ENCODE results near the gene SMC3.

SMC3 gene

DNA sequence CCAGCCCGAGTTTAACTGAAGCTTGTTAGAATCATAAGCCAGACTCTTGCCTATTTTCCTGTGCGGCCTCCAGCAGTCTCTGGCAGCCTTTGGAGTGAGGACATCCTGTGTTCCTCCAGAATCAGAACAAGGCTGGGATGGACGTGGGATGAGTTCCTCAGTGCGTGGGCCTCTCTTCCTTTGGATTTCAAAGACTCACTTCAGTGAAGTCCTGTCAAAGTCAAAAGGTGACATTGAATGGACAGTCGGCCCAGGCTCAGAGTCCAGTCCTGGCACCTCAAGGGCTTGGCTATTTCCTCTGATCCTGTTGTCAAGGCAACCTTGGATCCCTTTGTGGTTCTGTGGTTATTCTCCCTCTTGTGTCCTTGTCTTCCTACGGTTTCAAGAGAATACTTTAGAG, 21.4 kb upstream of the SMC3 start:
- no peak for DNase-seq

- DNase-seq: no peak
Observed at GRCh38 chr10:110546499-110547110, 20.9 kb upstream of the SMC3 start.

- DNase-seq: peak; percentile 51
Observed at GRCh38 chr10:110547139-110547761, 20.2 kb upstream of the SMC3 start.

DNA sequence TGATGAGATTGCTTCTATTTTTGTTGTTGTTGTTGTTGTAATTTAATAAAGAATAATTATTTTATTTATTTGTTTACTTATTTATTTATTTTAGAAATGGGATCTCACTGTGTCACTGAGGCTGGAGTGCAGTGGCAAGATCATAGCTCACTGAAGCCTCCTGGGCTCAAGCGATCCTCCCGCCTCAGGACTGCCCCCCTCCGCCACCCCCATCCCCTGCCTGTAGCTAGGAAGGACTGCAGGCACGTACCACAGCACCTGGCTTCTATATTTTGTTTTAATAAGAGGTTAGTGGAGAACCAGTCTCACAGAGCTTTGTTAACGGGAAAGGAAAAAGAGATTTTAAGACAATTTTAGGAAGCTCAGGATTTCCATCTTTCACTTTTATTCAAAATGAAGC, 19.5 kb upstream of the SMC3 start:
- no peak for DNase-seq

DNA sequence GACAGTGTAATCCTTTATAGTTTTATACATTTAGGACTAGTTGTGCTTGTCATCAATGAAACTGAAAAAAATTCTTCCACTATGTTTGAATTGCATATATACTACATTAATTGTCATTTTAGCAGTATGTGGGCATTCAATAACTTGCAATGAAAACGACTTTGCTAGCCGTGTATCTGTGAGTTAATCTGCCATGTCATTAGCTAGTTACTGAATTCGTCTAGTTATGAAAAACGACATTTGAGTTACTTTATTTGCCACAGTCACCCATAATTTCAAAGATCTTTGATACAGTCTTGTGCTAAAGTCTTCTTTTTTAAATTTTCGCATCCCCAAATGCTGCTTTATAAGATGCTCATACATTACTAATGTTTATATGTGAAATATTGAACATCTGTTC, 18.3 kb upstream of the SMC3 start:
- DNase-seq: no peak

- no peak for DNase-seq
Observed at GRCh38 chr10:110553905-110554304, 13.6 kb upstream of the SMC3 start.

DNA sequence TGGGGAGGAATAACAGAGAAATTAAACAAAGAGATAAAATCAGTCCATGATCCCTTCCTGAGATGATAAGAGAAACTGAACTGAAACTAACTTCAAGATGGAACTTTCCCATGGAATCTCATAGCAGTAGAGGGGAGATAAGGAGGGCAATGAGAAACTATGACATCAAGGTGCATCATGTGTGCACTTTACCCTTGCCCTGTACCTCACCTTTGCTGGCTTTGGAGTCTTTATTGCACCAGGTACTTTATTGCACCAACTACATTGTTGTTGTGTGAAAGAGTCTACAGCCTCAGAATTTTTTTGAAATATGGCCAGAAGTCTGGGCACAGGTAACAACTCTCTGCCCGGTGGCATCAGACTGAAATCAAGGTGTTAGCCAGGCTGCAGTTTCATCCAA, 11.2 kb upstream of the SMC3 start:
- no peak for DNase-seq

DNA sequence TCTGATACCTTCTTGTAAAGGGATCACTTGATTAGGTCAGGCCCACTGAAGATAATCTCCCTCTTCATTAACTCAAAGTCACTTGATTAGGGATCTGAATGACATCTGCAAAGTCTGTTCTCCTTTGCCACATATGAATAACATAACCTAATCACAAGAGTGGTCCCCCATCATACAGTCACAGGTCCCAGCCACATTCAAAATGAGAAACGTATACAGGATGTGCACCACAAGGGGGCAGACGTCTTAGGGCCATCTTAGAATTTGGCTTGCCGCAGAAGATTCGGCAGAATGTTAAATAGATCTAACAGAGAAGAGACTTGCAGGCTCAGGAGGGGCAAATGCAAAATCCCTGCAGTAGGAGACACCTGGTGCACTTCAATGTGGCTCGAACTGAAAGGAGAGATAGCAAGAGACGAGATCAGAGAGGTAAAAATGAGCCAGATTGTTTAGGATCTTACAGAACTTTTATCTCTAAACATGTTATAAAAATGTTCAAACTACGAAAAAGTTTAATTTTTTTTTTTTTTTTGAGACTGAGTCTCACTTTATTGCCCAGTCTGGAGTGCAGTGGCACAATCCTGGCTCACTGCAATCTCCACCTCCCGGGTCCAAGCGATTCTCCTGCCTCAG, 10.4 kb upstream of the SMC3 start:
- DNase-seq: peak; percentile 25

DNA sequence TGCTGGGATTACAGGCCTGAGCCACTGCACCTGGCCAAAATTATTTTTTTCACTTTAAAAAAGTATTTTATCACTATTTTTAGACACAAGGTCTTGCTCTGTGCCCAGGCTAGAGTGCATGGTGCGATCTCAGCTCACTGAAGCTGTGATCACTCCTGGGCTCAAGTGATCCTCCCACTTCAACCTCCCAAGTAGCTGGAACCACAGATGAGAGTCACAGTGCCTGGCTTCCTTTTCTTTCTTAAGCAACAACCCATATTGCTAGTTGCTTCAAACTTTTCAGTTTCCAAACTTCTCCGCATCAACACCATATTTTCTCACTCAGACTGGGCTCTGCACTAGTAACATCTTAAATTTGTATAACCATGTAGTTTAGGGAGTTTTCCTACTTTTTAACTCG, 9.5 kb upstream of the SMC3 start:
- peak; percentile 58 for DNase-seq

DNA sequence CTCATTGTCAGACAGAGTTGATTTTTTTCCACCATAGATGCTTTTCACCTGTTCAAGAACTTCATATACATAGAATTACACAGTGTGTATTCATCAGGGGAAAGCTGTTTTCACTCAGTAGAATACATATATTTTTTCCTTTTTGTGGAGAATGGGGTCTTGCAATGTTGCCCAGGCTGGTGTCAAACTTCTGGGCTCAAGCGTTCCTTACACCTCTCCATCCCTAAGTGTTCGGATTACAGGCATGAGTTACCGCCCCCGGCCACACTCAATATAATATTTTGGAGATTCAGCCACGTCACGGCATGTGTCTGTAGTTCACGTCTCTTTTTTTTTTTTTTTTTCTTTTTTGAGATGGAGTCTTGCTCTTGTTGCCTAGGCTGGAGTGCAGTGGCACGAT, 7.5 kb upstream of the SMC3 start:
- no peak for DNase-seq

- DNase-seq: no peak
Observed at GRCh38 chr10:110561292-110561691, 6.2 kb upstream of the SMC3 start.

GRCh38 chr10:110562348-110562747, 5.1 kb upstream of the SMC3 start:
- DNase-seq: no peak

GRCh38 chr10:110563132-110563531, 4.4 kb upstream of the SMC3 start:
- DNase-seq: no peak

DNA sequence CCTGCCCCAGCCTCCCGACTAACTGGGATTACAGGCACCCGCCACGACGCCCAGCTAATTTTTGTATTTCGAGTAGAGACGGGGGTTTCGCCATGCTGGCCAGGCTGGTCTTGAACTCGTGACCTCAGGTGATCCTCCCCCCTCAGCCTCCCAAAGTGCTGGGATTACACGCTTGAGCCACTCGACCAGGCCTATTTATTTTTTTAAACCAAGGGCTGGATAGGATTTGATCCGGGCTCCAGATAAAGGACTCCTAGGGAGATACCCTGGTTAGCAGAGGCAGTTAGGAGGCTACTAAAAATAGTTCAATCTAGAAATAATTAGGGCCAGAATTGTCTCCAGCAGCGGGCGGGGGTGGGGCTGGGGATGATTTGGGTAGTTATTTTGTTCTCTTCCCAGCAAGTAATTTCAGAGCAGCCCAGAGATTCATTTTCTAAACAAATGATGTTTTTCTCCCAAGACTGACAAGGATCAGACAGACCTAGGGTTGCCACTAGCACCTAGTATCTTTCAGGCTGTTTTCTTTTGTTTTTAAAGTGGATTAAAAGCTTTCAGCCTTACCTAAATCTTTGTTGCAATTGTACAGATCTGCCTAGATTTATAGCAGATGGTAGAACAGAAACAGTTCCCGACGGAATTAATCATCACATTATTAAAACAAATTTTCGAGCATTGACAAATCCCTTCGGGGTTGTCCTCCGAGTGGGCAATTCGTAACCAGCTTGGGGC, 859 bp upstream of the SMC3 start:
- no peak for DNase-seq

DNA sequence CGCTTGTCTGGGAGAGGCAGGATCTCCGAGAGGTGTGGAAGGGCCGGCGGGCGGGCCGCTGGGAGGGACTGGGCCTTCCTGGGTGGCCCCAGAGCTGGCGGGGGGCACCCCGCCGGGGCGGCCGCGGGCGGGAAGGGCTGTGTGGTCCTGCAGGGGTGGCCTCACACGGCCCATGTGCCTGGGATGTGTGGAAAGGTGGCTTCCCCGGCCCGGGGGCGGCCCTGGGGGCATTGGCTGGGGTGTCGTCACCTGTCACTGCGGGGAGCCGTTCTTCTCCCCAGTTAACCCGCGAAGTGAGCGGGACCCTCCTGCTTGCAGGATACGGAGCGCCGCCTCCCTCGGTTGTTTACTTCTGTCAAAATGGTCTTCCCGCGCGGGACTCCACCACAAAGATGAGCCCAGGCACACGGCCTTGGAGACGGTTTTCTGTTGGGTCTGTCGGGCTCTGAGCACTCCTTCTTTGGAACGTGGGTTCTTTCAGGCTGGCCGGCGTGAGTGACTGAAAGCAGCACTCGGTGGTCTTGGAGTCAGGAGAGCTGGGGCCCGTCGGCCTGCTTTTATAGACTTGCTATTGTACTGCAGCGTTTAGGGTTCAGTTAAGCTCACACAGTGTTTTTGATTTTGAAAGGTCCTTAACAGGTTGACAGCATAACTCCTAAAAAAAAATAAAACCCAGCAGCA, 700 bp downstream of the SMC3 start:
- no peak for DNase-seq

GRCh38 chr10:110569122-110569521, 1.6 kb downstream of the SMC3 start:
- DNase-seq: no peak

DNA sequence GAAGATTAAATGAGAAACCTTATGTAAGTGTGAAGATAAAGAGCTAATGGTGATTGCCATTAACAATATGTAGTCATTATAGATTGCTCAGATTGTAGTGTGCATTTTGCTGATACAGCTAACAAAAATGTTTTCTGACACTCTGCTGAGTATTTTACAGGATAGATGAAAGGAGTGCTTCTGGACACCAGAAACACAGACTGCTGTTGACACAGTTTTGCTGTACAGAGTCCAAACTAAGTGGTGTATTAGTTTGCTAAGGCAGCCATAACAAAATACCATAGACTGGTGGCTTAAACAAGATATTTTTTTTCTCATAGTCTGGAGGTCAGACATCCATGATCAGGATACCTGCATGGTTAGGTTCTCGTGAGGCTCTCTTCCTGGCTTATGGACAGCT, 2.2 kb downstream of the SMC3 start:
- DNase-seq: no peak

- no peak for DNase-seq
Observed at GRCh38 chr10:110571093-110571743, 3.7 kb downstream of the SMC3 start.

DNA sequence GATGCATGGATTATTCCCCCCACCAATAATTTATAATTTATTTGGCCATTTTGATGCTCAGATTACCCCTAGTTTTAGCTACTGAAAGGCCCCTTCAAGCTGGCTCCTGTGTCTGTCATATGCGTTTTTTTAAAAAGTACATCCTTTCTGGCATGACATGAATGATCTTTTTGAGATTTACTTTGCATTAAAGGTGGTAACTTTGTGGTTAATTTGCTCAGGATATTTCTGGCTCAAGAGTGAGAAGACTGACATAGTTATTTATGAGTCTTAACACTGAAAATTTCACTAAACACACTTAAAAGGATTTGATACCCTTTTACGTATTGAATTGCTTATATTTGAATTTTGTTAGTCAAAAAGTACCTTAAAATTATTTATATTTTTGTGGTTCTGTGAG, 5.4 kb downstream of the SMC3 start:
- DNase-seq: no peak

DNA sequence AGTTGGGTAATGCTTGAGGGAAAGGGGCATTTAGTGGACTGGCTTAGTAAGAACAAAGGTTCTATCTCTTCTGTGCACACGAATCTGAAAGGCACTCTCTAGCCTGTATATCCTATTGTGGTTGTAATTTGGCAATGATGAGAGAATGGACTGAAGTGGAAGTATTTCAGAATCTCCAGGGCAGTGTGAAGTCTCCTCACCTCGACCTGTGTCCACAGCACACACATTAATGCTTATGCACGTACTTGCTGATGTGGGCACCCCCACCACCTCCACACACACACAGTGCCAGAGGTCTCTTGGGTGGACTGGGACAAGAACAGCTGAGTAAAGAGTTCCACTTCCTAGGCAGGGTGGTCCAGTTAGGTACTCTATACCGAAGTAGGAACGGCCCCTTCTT, 6.9 kb downstream of the SMC3 start:
- no peak for DNase-seq

- DNase-seq: no peak
Observed at GRCh38 chr10:110576220-110576619, 8.7 kb downstream of the SMC3 start.

- DNase-seq: no peak
Observed at GRCh38 chr10:110577056-110577455, 9.6 kb downstream of the SMC3 start.

DNA sequence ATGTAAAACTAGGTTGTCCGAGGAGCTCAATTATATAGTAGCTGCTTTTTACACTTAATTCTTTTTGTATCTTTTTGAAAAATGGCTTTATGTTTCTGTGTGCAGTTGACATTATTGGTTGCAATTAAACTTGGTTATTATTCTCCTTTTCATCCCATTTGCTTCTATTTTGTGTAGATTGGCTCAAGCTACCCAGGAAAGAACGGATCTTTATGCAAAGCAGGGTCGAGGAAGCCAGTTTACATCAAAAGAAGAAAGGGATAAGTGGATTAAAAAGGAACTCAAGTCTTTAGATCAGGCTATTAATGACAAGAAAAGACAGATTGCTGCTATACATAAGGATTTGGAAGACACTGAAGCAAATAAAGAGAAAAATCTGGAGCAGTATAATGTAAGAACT, 16.5 kb downstream of the SMC3 start:
- no peak for DNase-seq
